Activated T-cell treated with anti-CD3 and anti-CD28 coated beads for 4 hours (primary cell): ENCODE measurements around the gene SFT2D3.

Experiments used
- DNase-seq: peaks from one replicate; pipeline ENCODE4 v3.0.0-alpha.2; 2020

SFT2D3 gene

GRCh38 chr2:127683056-127683455 lies 18.2 kb upstream of the SFT2D3 start:
- DNase-seq: no peak

DNA sequence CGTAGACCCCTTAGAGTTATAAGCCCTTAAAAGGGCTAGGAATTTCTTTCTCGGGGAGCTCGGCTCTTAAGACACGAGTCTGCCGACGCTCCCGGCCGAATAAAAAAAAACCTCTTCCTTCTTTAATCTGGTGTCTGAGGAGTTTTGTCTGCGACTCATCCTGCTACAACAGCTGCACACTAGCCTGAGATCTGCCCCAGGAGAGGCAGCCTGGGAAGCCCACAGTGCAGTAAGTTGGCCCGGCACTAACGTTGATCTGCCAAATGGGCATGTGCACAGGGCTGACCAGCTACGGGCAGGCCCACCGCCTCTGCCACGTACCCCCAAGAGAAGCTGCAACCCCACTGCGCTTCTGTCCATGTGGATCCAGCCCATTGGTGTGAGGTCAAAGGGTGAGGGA lies 17.5 kb upstream of the SFT2D3 start:
- DNase-seq: no peak

- no peak for DNase-seq
Observed at GRCh38 chr2:127685410-127686080, 15.8 kb upstream of the SFT2D3 start.

DNA sequence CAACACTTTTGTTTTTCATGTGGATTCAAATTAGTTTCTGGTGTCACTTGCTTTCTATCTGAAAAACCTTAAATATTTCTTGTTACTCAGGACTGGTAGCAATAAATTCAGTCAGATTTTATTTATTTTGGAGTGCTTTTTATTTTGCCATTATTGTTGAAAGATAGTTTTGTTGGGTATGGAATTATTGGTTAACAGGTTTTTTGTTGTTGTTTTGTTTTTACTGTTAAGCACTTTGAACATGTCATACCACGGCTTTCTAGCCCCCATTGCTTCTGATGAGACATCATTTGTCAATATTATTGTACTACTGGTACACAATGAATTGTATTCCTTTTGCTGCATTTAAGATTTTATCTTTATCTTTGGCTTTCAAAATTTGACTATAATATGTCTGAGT lies 12.9 kb upstream of the SFT2D3 start:
- no peak for DNase-seq

GRCh38 chr2:127690696-127691095 lies 10.6 kb upstream of the SFT2D3 start:
- DNase-seq: no peak

- no peak for DNase-seq
Observed at GRCh38 chr2:127694986-127695385, 6.3 kb upstream of the SFT2D3 start.

DNA sequence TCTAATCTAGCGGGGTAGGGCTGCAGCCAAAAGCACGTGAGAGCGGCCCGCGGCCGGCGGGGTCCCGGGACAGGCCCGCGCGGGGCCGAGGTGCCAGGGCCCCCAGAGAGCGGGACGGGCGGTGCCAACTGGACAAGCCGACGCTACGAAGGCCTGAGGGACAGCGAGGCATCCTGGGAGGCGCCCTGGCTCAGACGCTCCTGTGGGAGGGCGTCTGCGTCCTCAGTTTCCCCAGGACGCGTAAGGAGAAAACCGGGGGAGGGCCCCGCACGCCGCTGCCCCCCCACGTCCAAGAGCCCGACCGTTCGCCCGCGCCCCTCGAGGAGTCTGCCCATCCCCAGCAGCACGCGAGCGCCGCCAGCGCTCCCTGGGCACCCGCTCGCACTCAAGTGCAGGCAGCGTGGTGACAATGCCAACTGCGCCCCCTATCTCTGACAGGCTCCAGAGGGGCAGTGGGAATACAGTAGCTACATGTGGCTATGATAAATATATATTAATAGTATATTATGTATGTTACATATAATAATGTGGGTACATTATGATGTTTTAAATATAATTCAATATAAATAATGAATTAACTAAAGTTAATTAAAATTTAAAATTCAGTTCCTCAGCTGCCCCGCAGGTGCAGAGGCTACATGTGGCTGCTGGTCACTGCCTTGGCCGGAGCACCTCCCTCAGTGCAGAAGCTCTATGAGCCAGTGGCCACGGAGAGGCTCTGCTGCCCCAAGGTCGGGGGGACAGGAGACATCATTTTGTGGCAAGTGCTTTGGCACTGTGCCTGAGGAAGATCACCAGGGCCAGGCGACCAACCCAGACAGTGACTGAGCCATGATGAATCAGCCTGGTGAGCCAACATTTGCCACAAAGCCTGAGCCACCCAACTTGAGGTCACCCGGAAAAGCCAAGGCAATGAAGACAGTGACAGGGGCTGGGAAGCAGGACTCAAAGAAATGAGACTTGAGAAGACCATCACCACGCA lies 5.5 kb upstream of the SFT2D3 start:
- peak; percentile 37 for DNase-seq

GRCh38 chr2:127697482-127698180 lies 3.7 kb upstream of the SFT2D3 start:
- no peak for DNase-seq

DNA sequence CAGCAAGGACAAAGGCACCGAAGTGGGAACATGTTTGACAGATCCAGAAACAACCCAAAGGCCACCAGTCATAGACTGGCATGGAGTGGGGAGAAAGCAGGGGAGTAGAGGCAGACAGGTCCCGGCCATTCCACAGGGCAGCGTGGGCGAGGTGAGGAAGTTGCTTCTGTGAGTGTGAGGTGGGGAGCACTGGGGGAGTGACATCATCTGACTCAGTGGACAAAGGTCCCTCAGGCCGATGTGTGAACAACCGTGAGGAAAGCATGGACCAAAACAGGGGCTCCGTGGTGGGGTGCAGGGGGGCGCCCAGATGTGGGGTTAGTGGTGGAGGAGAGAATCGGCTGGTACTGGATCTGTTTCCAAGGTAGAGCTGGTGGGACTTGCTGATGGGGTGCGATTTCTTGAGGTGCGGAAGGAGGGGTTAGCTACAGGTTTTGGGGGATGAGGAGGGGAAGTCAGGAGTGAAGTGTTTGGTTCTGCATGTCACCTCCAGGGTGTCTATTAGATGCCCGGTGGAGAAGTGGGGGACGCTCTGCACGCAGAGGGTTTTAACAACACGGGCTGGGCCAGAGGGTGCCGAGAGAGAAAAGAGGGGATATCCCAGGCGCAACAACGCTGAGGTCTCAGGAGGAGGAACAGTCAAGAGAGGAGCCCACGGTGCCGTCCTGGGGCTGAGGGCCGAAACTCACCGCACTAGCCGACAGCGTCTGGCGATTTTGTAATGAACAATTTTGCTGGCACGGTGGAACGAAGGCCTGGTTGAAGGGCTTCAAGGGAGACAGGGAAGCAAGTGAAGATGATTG lies 2.5 kb upstream of the SFT2D3 start:
- no peak for DNase-seq

DNA sequence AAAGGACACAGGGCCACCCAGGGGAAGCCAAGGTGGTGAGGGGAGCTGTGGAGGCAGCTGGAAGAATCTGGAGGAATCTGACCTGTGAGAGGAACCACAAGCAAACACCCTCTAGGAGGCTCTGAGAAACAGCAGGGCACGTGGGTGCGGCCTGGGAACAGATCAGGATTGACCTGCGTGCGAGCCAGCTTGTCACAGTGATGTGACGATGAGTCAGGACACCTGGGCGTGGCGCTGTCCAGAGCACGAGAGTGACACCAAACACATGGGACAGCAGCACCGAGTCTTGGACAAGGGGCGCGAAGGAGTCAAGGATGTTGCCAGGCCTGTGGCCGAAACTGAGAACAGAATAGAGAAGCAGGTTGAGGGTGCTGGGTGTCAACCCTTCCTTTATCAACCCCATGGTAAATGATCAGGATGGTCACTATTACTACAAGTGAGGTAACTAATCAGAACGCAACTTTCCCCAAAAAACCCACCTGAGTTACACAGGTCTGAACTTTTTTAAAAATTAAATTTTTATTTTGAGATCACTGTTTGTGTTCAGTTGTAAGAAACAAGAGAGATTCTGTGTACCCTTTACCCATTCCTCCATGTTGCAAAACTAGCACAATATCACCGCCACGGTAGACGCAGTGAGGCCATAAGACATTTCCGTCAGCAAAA lies 637 bp upstream of the SFT2D3 start:
- DNase-seq: peak; percentile 7

DNA sequence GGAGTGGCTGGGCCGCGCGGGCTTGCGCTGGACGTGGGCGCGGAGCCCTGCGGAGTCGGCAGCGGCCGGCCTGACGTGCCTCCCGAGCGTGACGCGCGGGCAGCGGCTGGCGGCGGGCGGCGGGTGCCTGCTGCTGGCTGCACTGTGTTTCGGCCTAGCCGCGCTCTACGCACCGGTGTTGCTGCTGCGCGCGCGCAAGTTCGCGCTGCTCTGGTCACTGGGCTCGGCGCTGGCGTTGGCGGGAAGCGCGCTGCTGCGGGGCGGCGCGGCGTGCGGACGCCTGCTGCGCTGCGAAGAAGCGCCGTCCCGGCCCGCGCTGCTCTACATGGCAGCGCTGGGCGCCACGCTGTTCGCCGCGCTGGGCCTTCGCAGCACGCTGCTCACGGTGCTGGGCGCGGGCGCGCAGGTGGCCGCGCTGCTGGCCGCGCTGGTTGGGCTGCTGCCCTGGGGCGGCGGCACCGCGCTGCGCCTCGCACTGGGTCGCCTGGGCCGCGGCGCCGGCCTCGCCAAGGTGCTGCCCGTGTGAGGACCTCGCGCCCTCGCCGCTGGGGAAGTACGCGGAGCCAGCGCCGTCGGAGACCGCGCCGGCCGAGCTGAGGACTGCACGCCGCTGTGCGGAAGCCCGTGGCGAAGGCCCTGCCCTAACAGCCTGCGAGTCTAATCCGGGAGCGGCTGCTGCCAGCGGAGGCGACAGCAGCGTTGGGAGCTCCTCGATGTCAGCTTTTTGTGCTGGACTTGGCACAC lies 526 bp downstream of the SFT2D3 start:
- peak; percentile 64 for DNase-seq

GRCh38 chr2:127702395-127703009 lies 1.2 kb downstream of the SFT2D3 start:
- no peak for DNase-seq

- no peak for DNase-seq
Observed at GRCh38 chr2:127703282-127703681, 2.0 kb downstream of the SFT2D3 start.

GRCh38 chr2:127704641-127705390 lies 3.5 kb downstream of the SFT2D3 start:
- no peak for DNase-seq

- DNase-seq: no peak
Observed at GRCh38 chr2:127705391-127706065, 4.2 kb downstream of the SFT2D3 start.

- no peak for DNase-seq
Observed at GRCh38 chr2:127706215-127706990, 5.1 kb downstream of the SFT2D3 start.

GRCh38 chr2:127707890-127708648 lies 6.8 kb downstream of the SFT2D3 start:
- DNase-seq: no peak

DNA sequence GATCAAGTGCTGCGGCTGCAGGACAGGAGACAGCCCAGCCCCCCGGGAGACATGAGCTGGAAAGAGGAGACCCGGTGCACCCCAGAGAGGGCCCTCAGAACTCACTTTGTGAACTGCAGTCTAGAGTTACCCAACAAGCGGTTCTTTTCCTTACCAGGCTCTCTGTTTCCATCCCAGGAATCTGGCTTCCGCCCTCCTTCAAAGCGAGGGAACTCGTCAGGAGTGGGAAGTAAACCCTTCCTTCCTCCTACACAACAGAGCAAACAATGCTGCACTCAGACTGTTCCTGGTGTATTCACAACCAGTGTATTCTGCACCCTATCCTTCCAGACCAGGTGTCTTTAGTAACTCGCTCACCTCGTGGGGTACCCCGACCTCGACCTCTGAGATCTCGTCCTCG lies 8.0 kb downstream of the SFT2D3 start:
- DNase-seq: no peak
